HCT116 (cell line): ENCODE measurements around the gene PPP4R2. TPM values are rescaled to one million over a fixed set of nuclear protein-coding genes. Genes with fewer than 3 reads are reported as not detected.

Experiments used
- ATAC-seq: fragments of 200-7000 bp; cut with Tn5 transposase; 2 replicates; pipeline ENCODE4 v1.9.1; 2020; ENCODE audit warnings: mild to moderate bottlenecking, moderate library complexity
- BruUV-seq: library from RNA; stranded (reverse); fragments of 400-500 nt; replicated peaks from 2 replicates; lab custom pipeline; 2021; lab: Mats Ljungman, UMichigan
- CTCF ChIA-PET: fragments of 300-600 bp; sonication (Branson Sonifier 250); formaldehyde crosslinking; loops from one replicate; lab custom pipeline; 2021; ENCODE audit warnings: antibody characterized with exemption; lab: Charles Lee
- POLR2A ChIA-PET: fragments of 300-600, 350-600 bp; sonication (Branson Sonifier 250); formaldehyde crosslinking; loops from one replicate; lab custom pipeline; 2021; ENCODE audit warnings: antibody characterized with exemption; lab: Charles Lee
- RAD21 ChIA-PET, 2 experiments: fragments of 300-600 bp; sonication (Branson Sonifier 250); formaldehyde crosslinking; loops; one replicate each; lab custom pipeline; 2023; ENCODE audit warnings: low total read pairs in 2 of 2; ENCODE audit not compliant: uncharacterized antibody in 2 of 2, unreplicated experiment in 2 of 2, low non-redundant PET in 1 of 2; lab: Charles Lee
- DNase-seq: peaks from one replicate; pipeline ENCODE4 v3.0.0-alpha.2; 2010; ENCODE audit warnings: low read depth, low spot score
- H2AFZ ChIP-seq: fragments of 200-600 bp; shearing (Covaris generic), sonication (generic); 2 replicates; pipeline ENCODE4 v1.6.1; 2017; ENCODE audit warnings: low read depth, mixed run types, mixed read lengths, antibody characterized with exemption, low read length; ENCODE audit not compliant: poor library complexity, severe bottlenecking
- H3K27ac ChIP-seq: 2 replicates; pipeline ENCODE4 v1.5.1; 2012; ENCODE audit warnings: low read depth, low read length
- H3K27me3 ChIP-seq: fragments of 200-600 bp; sonication (generic); 2 replicates; pipeline ENCODE4 v1.6.1; 2016; ENCODE audit warnings: mixed run types, low read length, mixed read lengths; ENCODE audit not compliant: insufficient read depth
- H3K36me3 ChIP-seq, 2 experiments: fragments of 200-500 bp in 1 of 2; fragments of 200-600 bp in 1 of 2; sonication (Bioruptor generic) in 1 of 2; sonication (generic) in 1 of 2; 2 replicates each; pipeline versions ENCODE4 v1.5.1 to v1.6.1; 2014 to 2016; ENCODE audit warnings: low read length in 2 of 2, inconsistent platforms in 1 of 2, mixed read lengths in 1 of 2, mixed run types in 1 of 2; ENCODE audit not compliant: insufficient read depth in 2 of 2, control insufficient read depth in 1 of 2
- H3K4me1 ChIP-seq, 2 experiments: fragments of 200-600 bp in 1 of 2; sonication (generic) in 1 of 2; 2 replicates each; pipeline versions ENCODE4 v1.5.1 to v1.6.1; 2012 to 2017; ENCODE audit warnings: low read length in 2 of 2, inconsistent platforms in 1 of 2, mild to moderate bottlenecking in 1 of 2, mixed read lengths in 1 of 2, mixed run types in 1 of 2, moderate library complexity in 1 of 2; ENCODE audit not compliant: insufficient read depth in 2 of 2, control insufficient read depth in 1 of 2
- H3K4me2 ChIP-seq: fragments of 200-600 bp; sonication (generic); 2 replicates; pipeline ENCODE4 v1.6.1; 2017; ENCODE audit warnings: mixed run types, low read length, mixed read lengths
- H3K4me3 ChIP-seq, 2 experiments: fragments of 200-600 bp in 1 of 2; sonication (generic) in 1 of 2; replicated peaks in 1 of 2; 2 replicates each; pipeline ENCODE4 v1.5.1; 2011 to 2016; ENCODE audit warnings: low read length in 2 of 2, control low read depth in 1 of 2, low read depth in 1 of 2, mild to moderate bottlenecking in 1 of 2, mixed read lengths in 1 of 2, mixed run types in 1 of 2
- H3K79me2 ChIP-seq: fragments of 200-600 bp; sonication (generic); 2 replicates; pipeline ENCODE4 v1.6.1; 2017; ENCODE audit warnings: mild to moderate bottlenecking, mixed run types, low read length, moderate library complexity, mixed read lengths; ENCODE audit not compliant: insufficient read depth
- H3K9ac ChIP-seq: fragments of 200-600 bp; sonication (generic); 2 replicates; pipeline ENCODE4 v1.6.1; 2016; ENCODE audit warnings: low read length, mixed read lengths
- H3K9me2 ChIP-seq: fragments of 200-600 bp; sonication (generic), shearing (Covaris generic); 2 replicates; pipeline ENCODE4 v1.6.1; 2017; ENCODE audit warnings: mixed run types, mild to moderate bottlenecking, moderate library complexity; ENCODE audit not compliant: insufficient read depth
- H3K9me3 ChIP-seq, 2 experiments: fragments of 200-500 bp in 1 of 2; fragments of 200-600 bp in 1 of 2; sonication (Bioruptor generic) in 1 of 2; sonication (generic) in 1 of 2; 2 replicates each; pipeline ENCODE4 v1.6.1; 2014 to 2017; ENCODE audit warnings: low read length in 2 of 2, mixed read lengths in 2 of 2, inconsistent platforms in 1 of 2, low read depth in 1 of 2, mild to moderate bottlenecking in 1 of 2, mixed run types in 1 of 2, moderate library complexity in 1 of 2; ENCODE audit not compliant: control insufficient read depth in 1 of 2, insufficient read depth in 1 of 2
- H4K20me1 ChIP-seq: fragments of 200-600 bp; sonication (generic), shearing (Covaris generic); 2 replicates; pipeline ENCODE4 v1.6.1; 2017; ENCODE audit warnings: mixed run types, mild to moderate bottlenecking, moderate library complexity; ENCODE audit not compliant: insufficient read depth
- ATF3 ChIP-seq: IDR thresholded peaks from 2 replicates; pipeline ENCODE4 v1.6.1; 2012
- CBX3 ChIP-seq: IDR thresholded peaks from 2 replicates; pipeline ENCODE4 v1.6.1; 2012; ENCODE audit warnings: low read depth
- CEBPB ChIP-seq: IDR thresholded peaks from 2 replicates; pipeline ENCODE4 v1.6.1; 2012; ENCODE audit warnings: low read depth
- EGR1 ChIP-seq: IDR thresholded peaks from 2 replicates; pipeline ENCODE4 v1.6.1; 2012; ENCODE audit warnings: low read depth
- JUND ChIP-seq: IDR thresholded peaks from 2 replicates; pipeline ENCODE4 v1.6.1; 2012
- RAD21 ChIP-seq: IDR thresholded peaks from 2 replicates; pipeline ENCODE4 v1.6.1; 2012; ENCODE audit warnings: low read depth, mild to moderate bottlenecking
- SRF ChIP-seq: IDR thresholded peaks from 2 replicates; pipeline ENCODE4 v1.6.1; 2012; ENCODE audit warnings: low read depth
- YY1 ChIP-seq: IDR thresholded peaks from 2 replicates; pipeline ENCODE4 v1.6.1; 2011; ENCODE audit warnings: low read length, low read depth, moderate library complexity, mild to moderate bottlenecking; ENCODE audit not compliant: insufficient replicate concordance; ENCODE audit errors: extremely low read depth
- ZNF274 ChIP-seq: fragments of 200-500 bp; sonication (Bioruptor generic); IDR thresholded peaks from 2 replicates; pipeline ENCODE4 v1.6.1; 2014; ENCODE audit warnings: mild to moderate bottlenecking, low read depth, low read length, inconsistent platforms
- intact Hi-C: fragments of 100-400 bp; cut with micrococcal nuclease; formaldehyde crosslinking; loops from 2 replicates; pipeline ENCODE4 v1.10.0; 2022
- total RNA-seq: library from RNA; stranded (reverse); gene quantifications from one replicate; pipeline ENCODE4 v1.2.1, GENCODE V29; 2021; ENCODE audit not compliant: unreplicated experiment
- TF ChIP-seq, protein P1 (sequence below): IDR thresholded peaks from 2 replicates; pipeline ENCODE4 v1.6.1; 2012; ENCODE audit warnings: low read depth
- TF ChIP-seq, protein P2 (sequence below), 3 experiments: fragments of 200-600 bp in 1 of 3; sonication (generic) in 1 of 3; IDR thresholded peaks in 2 of 3; conservative IDR thresholded peaks in 1 of 3; 2 replicates each; pipeline ENCODE4 v1.5.1; 2012 to 2017; ENCODE audit warnings: low read depth in 2 of 3, low read length in 2 of 3, antibody characterized with exemption in 1 of 3, borderline replicate concordance in 1 of 3, control low read depth in 1 of 3, mild to moderate bottlenecking in 1 of 3, mixed read lengths in 1 of 3, mixed run types in 1 of 3, moderate library complexity in 1 of 3; ENCODE audit not compliant: insufficient read depth in 1 of 3

PPP4R2 gene
- total RNA-seq, 1 experiment from 2014 or later, result 72.5 TPM

- no peak overlapping the region for H3K27ac ChIP-seq
- DNase-seq (no peak), ATAC-seq (no peak)
- H3K36me3 ChIP-seq, result no peaks in the 10 kb centered on the region
- H3K9me2 ChIP-seq, result no peaks in the 10 kb centered on the region
- intact Hi-C loops, result no loop called here
- H3K4me3 ChIP-seq, result no peak overlapping the region
- CTCF ChIA-PET, result no interaction called here
- TF ChIP-seq CBX3 (no peak), YY1 (no peak), JUND (no peak)
- TF ChIP-seq, protein P1, sequence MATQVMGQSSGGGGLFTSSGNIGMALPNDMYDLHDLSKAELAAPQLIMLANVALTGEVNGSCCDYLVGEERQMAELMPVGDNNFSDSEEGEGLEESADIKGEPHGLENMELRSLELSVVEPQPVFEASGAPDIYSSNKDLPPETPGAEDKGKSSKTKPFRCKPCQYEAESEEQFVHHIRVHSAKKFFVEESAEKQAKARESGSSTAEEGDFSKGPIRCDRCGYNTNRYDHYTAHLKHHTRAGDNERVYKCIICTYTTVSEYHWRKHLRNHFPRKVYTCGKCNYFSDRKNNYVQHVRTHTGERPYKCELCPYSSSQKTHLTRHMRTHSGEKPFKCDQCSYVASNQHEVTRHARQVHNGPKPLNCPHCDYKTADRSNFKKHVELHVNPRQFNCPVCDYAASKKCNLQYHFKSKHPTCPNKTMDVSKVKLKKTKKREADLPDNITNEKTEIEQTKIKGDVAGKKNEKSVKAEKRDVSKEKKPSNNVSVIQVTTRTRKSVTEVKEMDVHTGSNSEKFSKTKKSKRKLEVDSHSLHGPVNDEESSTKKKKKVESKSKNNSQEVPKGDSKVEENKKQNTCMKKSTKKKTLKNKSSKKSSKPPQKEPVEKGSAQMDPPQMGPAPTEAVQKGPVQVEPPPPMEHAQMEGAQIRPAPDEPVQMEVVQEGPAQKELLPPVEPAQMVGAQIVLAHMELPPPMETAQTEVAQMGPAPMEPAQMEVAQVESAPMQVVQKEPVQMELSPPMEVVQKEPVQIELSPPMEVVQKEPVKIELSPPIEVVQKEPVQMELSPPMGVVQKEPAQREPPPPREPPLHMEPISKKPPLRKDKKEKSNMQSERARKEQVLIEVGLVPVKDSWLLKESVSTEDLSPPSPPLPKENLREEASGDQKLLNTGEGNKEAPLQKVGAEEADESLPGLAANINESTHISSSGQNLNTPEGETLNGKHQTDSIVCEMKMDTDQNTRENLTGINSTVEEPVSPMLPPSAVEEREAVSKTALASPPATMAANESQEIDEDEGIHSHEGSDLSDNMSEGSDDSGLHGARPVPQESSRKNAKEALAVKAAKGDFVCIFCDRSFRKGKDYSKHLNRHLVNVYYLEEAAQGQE, result no peak
- H3K9me3 ChIP-seq, result no peaks in the 10 kb centered on the region
- POLR2A ChIA-PET, result no interaction called here
- no peak overlapping the region for H3K9ac ChIP-seq
- H3K79me2 ChIP-seq, result peaks cover 100% of the 10 kb centered on the region
- no peaks in the 10 kb centered on the region for H3K27me3 ChIP-seq
- RAD21 ChIA-PET, result no interaction called here
- peaks cover 43% of the 10 kb centered on the region; the same call in 1 of the 2 replicates for H4K20me1 ChIP-seq
- BruUV-seq, result no TSS peak
- H3K4me1 ChIP-seq, result no peaks in the 10 kb centered on the region; a peak in 2 of 4 replicates
- H2AFZ ChIP-seq, result no peak overlapping the region
- H3K4me2 ChIP-seq, result no peak overlapping the region
These were observed 44.9 kb downstream of the PPP4R2 start for GRCh38 chr3:73041537-73041936.

DNA sequence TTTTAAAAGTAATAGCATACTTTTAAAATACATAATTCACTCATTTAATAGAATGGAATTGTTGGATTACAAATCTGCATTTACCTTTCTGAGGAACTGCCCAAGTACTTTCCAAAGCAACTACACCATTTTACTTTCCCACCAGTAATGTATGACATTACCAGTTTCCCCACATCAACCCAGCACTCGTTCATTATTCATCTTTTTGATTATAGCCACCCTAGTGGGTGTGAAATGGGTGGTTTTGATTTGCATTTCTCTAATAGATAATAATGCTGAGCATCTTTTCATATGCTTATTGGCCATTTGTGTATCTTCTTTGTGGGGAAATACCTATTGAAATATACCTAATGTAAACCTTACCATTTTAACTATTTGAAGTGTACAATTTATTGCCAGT is 46.8 kb downstream of the PPP4R2 start:
- BruUV-seq, result no TSS peak
- ChIA-PET CTCF (no interaction called here), POLR2A (no interaction called here), RAD21 (no interaction called here)
- no peaks in the 10 kb centered on the region for H3K9me2 ChIP-seq
- intact Hi-C loops, result no loop called here
- no peak overlapping the region for H2AFZ ChIP-seq
- H3K36me3 ChIP-seq, result no peaks in the 10 kb centered on the region
- ATAC-seq (no peak), DNase-seq (no peak)
- H3K27me3 ChIP-seq, result no peaks in the 10 kb centered on the region
- H3K4me2 ChIP-seq, result no peak overlapping the region
- H3K9ac ChIP-seq, result no peak overlapping the region
- no peak overlapping the region for H3K4me3 ChIP-seq
- no peaks in the 10 kb centered on the region; a peak in 1 of 4 replicates for H3K4me1 ChIP-seq
- H3K27ac ChIP-seq, result no peak overlapping the region
- no peaks in the 10 kb centered on the region for H3K9me3 ChIP-seq
- H4K20me1 ChIP-seq, result peaks cover 47% of the 10 kb centered on the region
- peaks cover 100% of the 10 kb centered on the region for H3K79me2 ChIP-seq
- TF ChIP-seq ZNF274 (no peak), ATF3 (no peak), EGR1 (no peak), RAD21 (no peak), CEBPB (no peak), SRF (no peak), CBX3 (no peak), JUND (no peak)
- TF ChIP-seq, protein P2, sequence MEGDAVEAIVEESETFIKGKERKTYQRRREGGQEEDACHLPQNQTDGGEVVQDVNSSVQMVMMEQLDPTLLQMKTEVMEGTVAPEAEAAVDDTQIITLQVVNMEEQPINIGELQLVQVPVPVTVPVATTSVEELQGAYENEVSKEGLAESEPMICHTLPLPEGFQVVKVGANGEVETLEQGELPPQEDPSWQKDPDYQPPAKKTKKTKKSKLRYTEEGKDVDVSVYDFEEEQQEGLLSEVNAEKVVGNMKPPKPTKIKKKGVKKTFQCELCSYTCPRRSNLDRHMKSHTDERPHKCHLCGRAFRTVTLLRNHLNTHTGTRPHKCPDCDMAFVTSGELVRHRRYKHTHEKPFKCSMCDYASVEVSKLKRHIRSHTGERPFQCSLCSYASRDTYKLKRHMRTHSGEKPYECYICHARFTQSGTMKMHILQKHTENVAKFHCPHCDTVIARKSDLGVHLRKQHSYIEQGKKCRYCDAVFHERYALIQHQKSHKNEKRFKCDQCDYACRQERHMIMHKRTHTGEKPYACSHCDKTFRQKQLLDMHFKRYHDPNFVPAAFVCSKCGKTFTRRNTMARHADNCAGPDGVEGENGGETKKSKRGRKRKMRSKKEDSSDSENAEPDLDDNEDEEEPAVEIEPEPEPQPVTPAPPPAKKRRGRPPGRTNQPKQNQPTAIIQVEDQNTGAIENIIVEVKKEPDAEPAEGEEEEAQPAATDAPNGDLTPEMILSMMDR (IDR thresholded peaks at IDR 0.05 in 2 of 3, conservative IDR thresholded peaks at IDR 0.05 in 1 of 3; ENCODE audit: borderline replicate concordance in 1 of 3, insufficient read depth in 1 of 3, low read depth in 2 of 3, low read length in 2 of 3), result no peak
- TF ChIP-seq, protein P1, result no peak
